Fibroblast of lung (primary cell): Measurements from ENCODE around the gene STARD9.
"Not testable (repeated sequence)": the region's sequence is repeated elsewhere in the genome, so short reads cannot be mapped to it uniquely, and the experiment has no call there.

Source experiments
- CTCF ChIP-seq, 2 donors: IDR thresholded peaks in 1 of 2; conservative IDR thresholded peaks in 1 of 2; 1 replicate in 1 of 2; 2 replicates in 1 of 2; pipeline ENCODE4 v1.5.1; 2011 to 2012; ENCODE audit warnings: low read length in 2 of 2, control low read depth in 1 of 2, inconsistent platforms in 1 of 2, low read depth in 1 of 2, mild to moderate bottlenecking in 1 of 2
- EZH2 ChIP-seq: IDR thresholded peaks from 2 replicates; pipeline ENCODE4 v1.5.1; 2012; ENCODE audit warnings: low read length, control low read depth, mild to moderate bottlenecking; ENCODE audit errors: missing control alignments

- not testable (repeated sequence) for TF ChIP-seq CTCF (conservative IDR thresholded peaks at IDR 0.05 in 1 of 2, IDR thresholded peaks at IDR 0.05 in 1 of 2; ENCODE audit: low read depth in 1 of 2, low read length in 2 of 2); EZH2
Measured at GRCh38 chr15:42680142-42680482, 104.7 kb downstream of the STARD9 start.
